Gastrocnemius medialis (tissue), 4 donors: ENCODE measurements around the gene ZFP62.

Source experiments
- POLR2A ChIP-seq, 2 donors: fragments of 450-650 bp; IDR thresholded peaks; one replicate each; pipeline ENCODE4 v1.6.1; 2017; ENCODE audit warnings: antibody characterized with exemption in 2 of 2, mild to moderate bottlenecking in 2 of 2, moderate library complexity in 2 of 2
- TF ChIP-seq, protein P1 (sequence below), 5 experiments: fragments of 450-650 bp in 3 of 5; fragments of 200-600 bp in 2 of 5; sonication (generic) in 2 of 5; IDR thresholded peaks in 4 of 5; conservative IDR thresholded peaks in 1 of 5; 1 replicate in 4 of 5; 2 replicates in 1 of 5; pipeline ENCODE4 v1.5.1; 2016 to 2019; ENCODE audit warnings: antibody characterized with exemption in 5 of 5, mild to moderate bottlenecking in 3 of 5, moderate library complexity in 3 of 5

DNA sequence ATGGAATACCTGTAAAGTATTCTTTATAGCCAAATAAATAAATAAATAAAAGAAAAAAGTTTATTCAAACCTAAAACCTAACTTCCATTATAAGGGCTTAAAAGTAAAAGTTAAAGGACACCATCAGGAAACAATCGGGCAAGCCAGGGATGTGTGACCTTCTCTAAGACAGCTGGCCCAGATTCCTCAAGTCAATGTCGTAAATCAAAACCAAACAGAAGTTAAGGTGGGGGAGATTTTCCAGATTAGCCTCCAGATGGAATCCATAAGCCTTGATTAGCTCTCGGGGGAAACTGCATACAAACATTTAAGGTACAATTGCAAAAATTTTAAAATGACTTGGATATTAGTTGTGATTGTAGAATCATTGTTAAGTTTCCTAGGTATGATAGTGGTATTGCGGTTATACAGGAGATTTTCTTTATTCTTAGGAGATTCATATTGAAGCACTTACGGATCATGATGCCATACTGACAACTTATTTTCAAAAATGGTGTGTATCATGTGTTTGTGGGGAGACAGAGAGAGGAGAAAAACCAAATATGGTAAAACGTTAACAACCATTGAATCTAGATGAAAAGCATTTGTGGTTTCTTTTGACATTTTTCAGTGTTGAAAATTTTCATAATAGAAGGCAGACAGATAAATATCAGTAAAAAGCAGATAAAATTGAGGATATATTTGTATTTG, 37.0 kb downstream of the ZFP62 start:
- TF ChIP-seq, protein P1, sequence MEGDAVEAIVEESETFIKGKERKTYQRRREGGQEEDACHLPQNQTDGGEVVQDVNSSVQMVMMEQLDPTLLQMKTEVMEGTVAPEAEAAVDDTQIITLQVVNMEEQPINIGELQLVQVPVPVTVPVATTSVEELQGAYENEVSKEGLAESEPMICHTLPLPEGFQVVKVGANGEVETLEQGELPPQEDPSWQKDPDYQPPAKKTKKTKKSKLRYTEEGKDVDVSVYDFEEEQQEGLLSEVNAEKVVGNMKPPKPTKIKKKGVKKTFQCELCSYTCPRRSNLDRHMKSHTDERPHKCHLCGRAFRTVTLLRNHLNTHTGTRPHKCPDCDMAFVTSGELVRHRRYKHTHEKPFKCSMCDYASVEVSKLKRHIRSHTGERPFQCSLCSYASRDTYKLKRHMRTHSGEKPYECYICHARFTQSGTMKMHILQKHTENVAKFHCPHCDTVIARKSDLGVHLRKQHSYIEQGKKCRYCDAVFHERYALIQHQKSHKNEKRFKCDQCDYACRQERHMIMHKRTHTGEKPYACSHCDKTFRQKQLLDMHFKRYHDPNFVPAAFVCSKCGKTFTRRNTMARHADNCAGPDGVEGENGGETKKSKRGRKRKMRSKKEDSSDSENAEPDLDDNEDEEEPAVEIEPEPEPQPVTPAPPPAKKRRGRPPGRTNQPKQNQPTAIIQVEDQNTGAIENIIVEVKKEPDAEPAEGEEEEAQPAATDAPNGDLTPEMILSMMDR (IDR thresholded peaks at IDR 0.05 in 4 of 5, conservative IDR thresholded peaks at IDR 0.05 in 1 of 5): no peak
- TF ChIP-seq POLR2A (IDR thresholded peaks at IDR 0.05): no peak
